ENCODE data around the gene ACSM2B.
"Not testable (repeated sequence)": the region's sequence is repeated elsewhere in the genome, so short reads cannot be mapped to it uniquely, and the experiment has no call there.

DNA sequence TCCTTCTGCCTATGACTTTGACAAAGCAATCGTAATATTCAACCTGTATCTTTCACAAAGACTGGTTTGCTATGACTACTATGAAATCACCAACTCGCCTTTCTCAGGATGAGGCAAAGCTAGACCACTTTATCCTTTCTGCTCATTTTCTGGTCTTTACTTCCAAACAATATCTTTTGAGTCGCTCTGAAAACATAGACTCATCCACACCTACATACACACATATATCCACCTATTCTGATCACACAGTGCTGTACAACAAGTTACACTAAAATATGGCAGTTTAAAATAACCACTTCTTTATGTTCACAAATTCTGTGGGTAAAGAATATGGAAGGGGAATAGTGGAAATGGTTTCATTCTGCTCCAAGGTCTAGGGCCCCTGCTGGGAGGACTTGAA is 85.2 kb downstream of the ACSM2B start:
- TF ChIP-seq, protein P1, sequence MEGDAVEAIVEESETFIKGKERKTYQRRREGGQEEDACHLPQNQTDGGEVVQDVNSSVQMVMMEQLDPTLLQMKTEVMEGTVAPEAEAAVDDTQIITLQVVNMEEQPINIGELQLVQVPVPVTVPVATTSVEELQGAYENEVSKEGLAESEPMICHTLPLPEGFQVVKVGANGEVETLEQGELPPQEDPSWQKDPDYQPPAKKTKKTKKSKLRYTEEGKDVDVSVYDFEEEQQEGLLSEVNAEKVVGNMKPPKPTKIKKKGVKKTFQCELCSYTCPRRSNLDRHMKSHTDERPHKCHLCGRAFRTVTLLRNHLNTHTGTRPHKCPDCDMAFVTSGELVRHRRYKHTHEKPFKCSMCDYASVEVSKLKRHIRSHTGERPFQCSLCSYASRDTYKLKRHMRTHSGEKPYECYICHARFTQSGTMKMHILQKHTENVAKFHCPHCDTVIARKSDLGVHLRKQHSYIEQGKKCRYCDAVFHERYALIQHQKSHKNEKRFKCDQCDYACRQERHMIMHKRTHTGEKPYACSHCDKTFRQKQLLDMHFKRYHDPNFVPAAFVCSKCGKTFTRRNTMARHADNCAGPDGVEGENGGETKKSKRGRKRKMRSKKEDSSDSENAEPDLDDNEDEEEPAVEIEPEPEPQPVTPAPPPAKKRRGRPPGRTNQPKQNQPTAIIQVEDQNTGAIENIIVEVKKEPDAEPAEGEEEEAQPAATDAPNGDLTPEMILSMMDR (IDR thresholded peaks at IDR 0.05): not testable (repeated sequence)
- TF ChIP-seq POLR2A (IDR thresholded peaks at IDR 0.05): not testable (repeated sequence)

Measured in right lobe of liver (tissue), 4 donors.